Breast epithelium (tissue), 4 donors: Measurements from ENCODE around the gene LYST. TPM values are rescaled to one million over a fixed set of nuclear protein-coding genes. Genes with fewer than 3 reads are reported as not detected.

Experiments used
- DNase-seq, 2 donors: peaks; one replicate each; pipeline ENCODE4 v3.0.0-alpha.2; 2019; ENCODE audit warnings: low spot score in 2 of 2
- H3K27ac ChIP-seq, 2 donors: fragments of 200-600 bp; sonication (generic) in 1 of 2; one replicate each; pipeline ENCODE4 v1.5.1; 2016 to 2019; ENCODE audit warnings: mild to moderate bottlenecking in 1 of 2
- H3K27me3 ChIP-seq, 2 donors: fragments of 200-600 bp; sonication (generic) in 1 of 2; one replicate each; pipeline versions ENCODE4 v1.5.1 to v1.6.0; 2017 to 2019; ENCODE audit warnings: control low read depth in 1 of 2, mild to moderate bottlenecking in 1 of 2
- H3K36me3 ChIP-seq: fragments of 200-600 bp; one replicate; pipeline ENCODE4 v1.5.1; 2019
- H3K4me1 ChIP-seq, 2 donors: fragments of 200-600 bp; sonication (generic); one replicate each; pipeline ENCODE4 v1.5.1; 2016 to 2019; ENCODE audit warnings: control low read depth in 1 of 2
- H3K4me3 ChIP-seq, 3 donors: fragments of 200-600 bp; sonication (generic); 1 replicate in 2 of 3; 2 replicates in 1 of 3; pipeline ENCODE4 v1.5.1; 2016 to 2019; ENCODE audit warnings: mild to moderate bottlenecking in 3 of 3, moderate library complexity in 2 of 3
- H3K9me3 ChIP-seq, 2 donors: fragments of 200-600 bp; sonication (generic) in 1 of 2; one replicate each; pipeline ENCODE4 v1.5.1; 2016 to 2019; ENCODE audit warnings: control low read depth in 1 of 2
- POLR2A ChIP-seq: fragments of 450-650 bp; IDR thresholded peaks from one replicate; pipeline ENCODE4 v1.6.1; 2016; ENCODE audit warnings: antibody characterized with exemption, mild to moderate bottlenecking, moderate library complexity
- POLR2AphosphoS5 ChIP-seq, 3 donors: sonication (generic); formaldehyde crosslinking; IDR thresholded peaks; one replicate each; pipeline ENCODE4 v1.6.1; 2017; ENCODE audit warnings: antibody characterized with exemption in 3 of 3
- intact Hi-C: fragments of 100-400 bp; cut with DNase I; formaldehyde crosslinking; loops from one replicate; pipeline ENCODE4 v1.15.1; 2023; ENCODE audit warnings: low total_unique reads
- total RNA-seq, 3 donors: library from RNA; depleted of rRNA; stranded (reverse); fragments of >200 nt; gene quantifications; one replicate each; pipeline ENCODE4 v1.1.0, GENCODE V29; 2016
- TF ChIP-seq, protein P1 (sequence below), 3 donors: fragments of 450-650 bp; IDR thresholded peaks; one replicate each; pipeline ENCODE4 v1.5.1; 2016 to 2017; ENCODE audit warnings: antibody characterized with exemption in 3 of 3, mild to moderate bottlenecking in 3 of 3, moderate library complexity in 3 of 3

Gene LYST
- total RNA-seq, 3 donors from 2014 or later: 63.3 to 78.3 (median 66.1) TPM

- Histone ChIP-seq H3K36me3 (no peaks in the 10 kb centered on the region), H3K4me3 (no peak overlapping the region), H3K27ac (no peak overlapping the region), H3K27me3 (no peaks in the 10 kb centered on the region), H3K4me1 (no peaks in the 10 kb centered on the region), H3K9me3 (no peaks in the 10 kb centered on the region)
- intact Hi-C loops: no loop called here
- TF ChIP-seq POLR2A (no peak), POLR2AphosphoS5 (IDR thresholded peaks at IDR 0.05) (no peak)
- TF ChIP-seq, protein P1, sequence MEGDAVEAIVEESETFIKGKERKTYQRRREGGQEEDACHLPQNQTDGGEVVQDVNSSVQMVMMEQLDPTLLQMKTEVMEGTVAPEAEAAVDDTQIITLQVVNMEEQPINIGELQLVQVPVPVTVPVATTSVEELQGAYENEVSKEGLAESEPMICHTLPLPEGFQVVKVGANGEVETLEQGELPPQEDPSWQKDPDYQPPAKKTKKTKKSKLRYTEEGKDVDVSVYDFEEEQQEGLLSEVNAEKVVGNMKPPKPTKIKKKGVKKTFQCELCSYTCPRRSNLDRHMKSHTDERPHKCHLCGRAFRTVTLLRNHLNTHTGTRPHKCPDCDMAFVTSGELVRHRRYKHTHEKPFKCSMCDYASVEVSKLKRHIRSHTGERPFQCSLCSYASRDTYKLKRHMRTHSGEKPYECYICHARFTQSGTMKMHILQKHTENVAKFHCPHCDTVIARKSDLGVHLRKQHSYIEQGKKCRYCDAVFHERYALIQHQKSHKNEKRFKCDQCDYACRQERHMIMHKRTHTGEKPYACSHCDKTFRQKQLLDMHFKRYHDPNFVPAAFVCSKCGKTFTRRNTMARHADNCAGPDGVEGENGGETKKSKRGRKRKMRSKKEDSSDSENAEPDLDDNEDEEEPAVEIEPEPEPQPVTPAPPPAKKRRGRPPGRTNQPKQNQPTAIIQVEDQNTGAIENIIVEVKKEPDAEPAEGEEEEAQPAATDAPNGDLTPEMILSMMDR (IDR thresholded peaks at IDR 0.05): no peak
- DNase-seq: no peak
Measured at GRCh38 chr1:235682216-235682615, 184.5 kb downstream of the LYST start.

DNA sequence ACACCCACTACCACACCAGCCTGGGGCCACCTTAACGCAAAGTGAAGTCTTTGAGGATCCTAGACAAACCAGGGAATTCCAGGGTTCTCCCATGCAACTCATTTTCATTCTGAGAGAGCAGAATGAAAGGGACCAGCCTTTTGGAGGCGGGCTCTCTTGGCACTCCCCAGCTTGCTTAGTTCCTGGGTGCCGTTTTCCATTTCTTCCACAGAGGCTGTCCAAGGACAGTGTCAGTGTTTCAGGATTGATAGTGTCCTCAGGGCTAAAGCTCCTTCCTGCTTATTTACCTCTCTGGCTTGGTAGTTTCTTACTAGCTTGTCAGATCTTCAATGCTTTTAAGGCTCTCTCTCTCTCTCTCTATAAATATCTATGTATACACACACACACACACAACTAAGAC, 187.1 kb downstream of the LYST start:
- no peaks in the 10 kb centered on the region for H3K4me1 ChIP-seq
- H3K9me3 ChIP-seq: peaks cover 0 to 5% of the 10 kb centered on the region in 2 donors
- H3K27me3 ChIP-seq: no peaks in the 10 kb centered on the region
- intact Hi-C loops: no loop called here
- TF ChIP-seq POLR2A (no peak), POLR2AphosphoS5 (IDR thresholded peaks at IDR 0.05) (no peak)
- TF ChIP-seq, protein P1 (IDR thresholded peaks at IDR 0.05): no peak
- no peak overlapping the region for H3K4me3 ChIP-seq
- DNase-seq: no peak
- H3K36me3 ChIP-seq: peaks cover 13% of the 10 kb centered on the region
- no peak overlapping the region for H3K27ac ChIP-seq

GRCh38 chr1:235679005-235679404, 187.7 kb downstream of the LYST start:
- Histone ChIP-seq H3K4me3 (no peak overlapping the region), H3K27ac (no peak overlapping the region), H3K4me1 (no peaks in the 10 kb centered on the region), H3K27me3 (no peaks in the 10 kb centered on the region), H3K36me3 (peaks cover 14% of the 10 kb centered on the region), H3K9me3 (peaks cover 0 to 5% of the 10 kb centered on the region in 2 donors)
- TF ChIP-seq, protein P1 (IDR thresholded peaks at IDR 0.05): no peak
- no peak for TF ChIP-seq POLR2A
- no peak for TF ChIP-seq POLR2AphosphoS5 (IDR thresholded peaks at IDR 0.05)
- DNase-seq: no peak
- intact Hi-C loops: no loop called here

DNA sequence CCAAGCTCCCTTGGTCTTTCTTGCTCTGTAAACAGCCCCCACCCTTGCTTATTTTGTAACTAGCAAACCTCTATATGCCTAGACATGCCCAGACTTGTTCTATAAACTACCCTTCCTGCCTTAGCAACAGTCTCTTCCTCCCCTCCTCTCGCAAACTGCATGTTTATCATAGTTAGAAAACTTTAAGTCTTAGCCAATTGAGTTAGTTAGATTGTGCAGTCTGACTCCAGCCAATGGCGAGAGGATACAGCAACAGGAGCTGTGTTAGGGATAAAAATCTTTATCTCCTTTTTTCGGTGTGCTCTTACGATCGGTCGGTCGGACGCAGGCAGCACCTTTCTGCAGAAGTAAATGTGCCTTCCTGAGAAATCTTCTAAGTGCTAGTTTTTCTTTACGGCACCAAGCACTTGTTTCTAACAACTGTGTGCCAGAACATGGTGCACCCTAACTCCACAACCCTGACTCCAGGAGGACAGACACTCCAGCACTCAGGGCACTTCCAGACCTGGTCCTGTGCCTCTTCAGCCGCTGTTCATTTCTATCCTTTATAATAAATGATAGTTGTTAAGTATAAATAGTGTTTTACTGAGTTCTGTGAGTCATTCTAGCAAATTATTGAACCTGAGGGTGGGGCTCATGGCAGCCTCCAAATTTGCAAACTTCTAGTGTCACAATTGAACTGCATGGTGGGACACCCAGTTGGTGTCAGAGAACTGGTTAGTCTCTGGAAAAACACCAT, 191.4 kb downstream of the LYST start:
- TF ChIP-seq POLR2AphosphoS5 (IDR thresholded peaks at IDR 0.05) (no peak), POLR2A (no peak)
- TF ChIP-seq, protein P1 (IDR thresholded peaks at IDR 0.05): no peak
- Histone ChIP-seq H3K4me1 (no peaks in the 10 kb centered on the region), H3K27me3 (no peaks in the 10 kb centered on the region), H3K36me3 (peaks cover 14% of the 10 kb centered on the region), H3K4me3 (no peak overlapping the region), H3K27ac (no peak overlapping the region), H3K9me3 (peaks cover 9 to 20% of the 10 kb centered on the region in 2 donors)
- DNase-seq: no peak
- intact Hi-C loops: no loop called here

GRCh38 chr1:235673981-235674380, 192.7 kb downstream of the LYST start:
- intact Hi-C loops: no loop called here
- H3K36me3 ChIP-seq: peaks cover 14% of the 10 kb centered on the region

More at GRCh38 chr1:235673981-235674380, 192.7 kb downstream of the LYST start:
- DNase-seq: no peak
- TF ChIP-seq, protein P1 (IDR thresholded peaks at IDR 0.05): no peak
- TF ChIP-seq POLR2A: no peak
- no peak for TF ChIP-seq POLR2AphosphoS5 (IDR thresholded peaks at IDR 0.05)
- Histone ChIP-seq H3K4me3 (no peak overlapping the region), H3K27ac (no peak overlapping the region), H3K4me1 (no peaks in the 10 kb centered on the region), H3K27me3 (no peaks in the 10 kb centered on the region), H3K9me3 (peaks cover 17 to 29% of the 10 kb centered on the region in 2 donors)
